ENCODE measurements around the gene LMNB1. TPM values are rescaled to one million over a fixed set of nuclear protein-coding genes. Genes with fewer than 3 reads are reported as not detected.

The LMNB1 gene
- total and polyA plus RNA-seq, 2 of the 13 experiments (the other 11 are each of a cell fraction or from before 2014, with no cell fraction given), result 12.5 to 159 TPM

- Histone ChIP-seq H3K4me1 (ENCODE audit: insufficient read depth, low read length) (peaks cover 37% of the 10 kb centered on the region), H4K20me1 (ENCODE audit: insufficient read depth, low read length) (peaks cover 13% of the 10 kb centered on the region), H3K79me2 (ENCODE audit: insufficient read depth, low read length) (peaks cover 63% of the 10 kb centered on the region), H3K4me3 (replicated peaks in 1 of 3; ENCODE audit: insufficient read depth in 1 of 3, low read depth in 2 of 3, low read length in 3 of 3) (peak overlapping the region in 1 of 3 experiments; percentile 17; a peak in 1 of 6 replicates), H3K9ac (ENCODE audit: insufficient read depth, low read depth, low read length) (no peak overlapping the region), H3K27me3 (ENCODE audit: control insufficient read depth in 1 of 2, insufficient read depth in 2 of 2, low read length in 2 of 2) (no peaks in the 10 kb centered on the region; a peak in 1 of 5 replicates), H3K9me3 (ENCODE audit: low read length) (no peaks in the 10 kb centered on the region), H3K27ac (ENCODE audit: extremely low read length, insufficient read depth, low read length) (no peak overlapping the region), H2AFZ (ENCODE audit: low read length) (no peak overlapping the region), H3K4me2 (ENCODE audit: low read depth, low read length) (peak overlapping the region; percentile 53), H3K36me3 (replicated peaks in 1 of 2; ENCODE audit: control insufficient read depth in 1 of 2, insufficient read depth in 2 of 2, low read length in 2 of 2) (peaks cover 0 to 5% of the 10 kb centered on the region in 2 experiments; a peak in 1 of 5 replicates)
- DNase-seq (ENCODE audit: low spot score) (peak; percentile 63), FAIRE-seq (no peak), ATAC-seq (no peak)
- ChIA-PET CTCF (ENCODE audit: low intra/inter-chr PET ratio, low total read pairs) (interaction anchor here (1.7 to 2.1 kb wide), 2 partner anchors 104 to 124 kb away, joined by 10 to 21 read pairs; no protein-coding TSS in a partner anchor), POLR2A (no interaction called here)
- in situ Hi-C loops (cut with HindIII; ENCODE audit: extremely low pct_ligation_motif_present, low pct_unique_long_range_greater_than_20kb) (loop anchor here (25.0 kb wide), 1 partner anchor 443 kb away; no protein-coding TSS in a partner anchor), intact Hi-C loops (cut with micrococcal nuclease; ENCODE audit: unreplicated experiment) (loop anchor here (1.0 kb wide), 1 partner anchor 104 kb away; no protein-coding TSS in a partner anchor)
- BruUV-seq (replicated peaks), result no TSS peak
- 57% methylated on average over 7 of the region's 7 CpGs for WGBS (ENCODE audit: low lambda C conversion rate)
- TF ChIP-seq SIX4 (CRISPR knock-in tag; IDR thresholded peaks at IDR 0.05) (no peak), ZBTB2 (CRISPR knock-in tag; IDR thresholded peaks at IDR 0.05; ENCODE audit: low read depth) (no peak), KDM6A (CRISPR knock-in tag; IDR thresholded peaks at IDR 0.05; ENCODE audit: low read depth) (no peak), ARID5B (CRISPR knock-in tag; IDR thresholded peaks at IDR 0.05) (peak; percentile 30; the same call in 1 of the 2 replicates), ZNF235 (CRISPR knock-in tag; IDR thresholded peaks at IDR 0.05; ENCODE audit: borderline replicate concordance) (no peak), CREB1 (IDR thresholded peaks at IDR 0.05) (no peak), CREB1 (CRISPR knock-in tag; IDR thresholded peaks at IDR 0.05) (0 out of 2 replicates have a peak, but pooled peaks have one; percentile 16), ZNF652 (CRISPR knock-in tag; IDR thresholded peaks at IDR 0.05; ENCODE audit: borderline replicate concordance, low read depth) (peak; percentile 88), ZNF839 (CRISPR knock-in tag; IDR thresholded peaks at IDR 0.05; ENCODE audit: borderline replicate concordance) (no peak), RAD21 (CRISPR knock-in tag; IDR thresholded peaks at IDR 0.05) (peak; percentile 63), GATAD2A (CRISPR knock-in tag; IDR thresholded peaks at IDR 0.05) (peak; percentile 23; the same call in 1 of the 2 replicates), SMC3 (IDR thresholded peaks at IDR 0.05; ENCODE audit: low read length) (peak; percentile 64), ZNF766 (CRISPR knock-in tag; IDR thresholded peaks at IDR 0.05; ENCODE audit: borderline replicate concordance) (no peak)
- TF ChIP-seq, protein P1, sequence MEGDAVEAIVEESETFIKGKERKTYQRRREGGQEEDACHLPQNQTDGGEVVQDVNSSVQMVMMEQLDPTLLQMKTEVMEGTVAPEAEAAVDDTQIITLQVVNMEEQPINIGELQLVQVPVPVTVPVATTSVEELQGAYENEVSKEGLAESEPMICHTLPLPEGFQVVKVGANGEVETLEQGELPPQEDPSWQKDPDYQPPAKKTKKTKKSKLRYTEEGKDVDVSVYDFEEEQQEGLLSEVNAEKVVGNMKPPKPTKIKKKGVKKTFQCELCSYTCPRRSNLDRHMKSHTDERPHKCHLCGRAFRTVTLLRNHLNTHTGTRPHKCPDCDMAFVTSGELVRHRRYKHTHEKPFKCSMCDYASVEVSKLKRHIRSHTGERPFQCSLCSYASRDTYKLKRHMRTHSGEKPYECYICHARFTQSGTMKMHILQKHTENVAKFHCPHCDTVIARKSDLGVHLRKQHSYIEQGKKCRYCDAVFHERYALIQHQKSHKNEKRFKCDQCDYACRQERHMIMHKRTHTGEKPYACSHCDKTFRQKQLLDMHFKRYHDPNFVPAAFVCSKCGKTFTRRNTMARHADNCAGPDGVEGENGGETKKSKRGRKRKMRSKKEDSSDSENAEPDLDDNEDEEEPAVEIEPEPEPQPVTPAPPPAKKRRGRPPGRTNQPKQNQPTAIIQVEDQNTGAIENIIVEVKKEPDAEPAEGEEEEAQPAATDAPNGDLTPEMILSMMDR (CRISPR knock-in tag; IDR thresholded peaks at IDR 0.05), result peak; percentile 68
- TF ChIP-seq, protein P2, sequence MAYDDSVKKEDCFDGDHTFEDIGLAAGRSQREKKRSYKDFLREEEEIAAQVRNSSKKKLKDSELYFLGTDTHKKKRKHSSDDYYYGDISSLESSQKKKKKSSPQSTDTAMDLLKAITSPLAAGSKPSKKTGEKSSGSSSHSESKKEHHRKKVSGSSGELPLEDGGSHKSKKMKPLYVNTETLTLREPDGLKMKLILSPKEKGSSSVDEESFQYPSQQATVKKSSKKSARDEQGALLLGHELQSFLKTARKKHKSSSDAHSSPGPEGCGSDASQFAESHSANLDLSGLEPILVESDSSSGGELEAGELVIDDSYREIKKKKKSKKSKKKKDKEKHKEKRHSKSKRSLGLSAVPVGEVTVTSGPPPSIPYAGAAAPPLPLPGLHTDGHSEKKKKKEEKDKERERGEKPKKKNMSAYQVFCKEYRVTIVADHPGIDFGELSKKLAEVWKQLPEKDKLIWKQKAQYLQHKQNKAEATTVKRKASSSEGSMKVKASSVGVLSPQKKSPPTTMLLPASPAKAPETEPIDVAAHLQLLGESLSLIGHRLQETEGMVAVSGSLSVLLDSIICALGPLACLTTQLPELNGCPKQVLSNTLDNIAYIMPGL (CRISPR knock-in tag; IDR thresholded peaks at IDR 0.05; ENCODE audit: borderline replicate concordance in 1 of 2, low read depth in 1 of 2), result 0 out of 4 replicates have a peak, but pooled peaks of 1 of the 2 experiments have one; percentile 14
Measured at GRCh38 chr5:126780165-126780827, 3.4 kb downstream of the LMNB1 start.
